DND-41 (cell line): Measurements from ENCODE around the gene ECE2.

Experiments used
- ATAC-seq: fragments of 200-7000 bp; cut with Tn5 transposase; 3 replicates; pipeline ENCODE4 v1.9.1; 2021; ENCODE audit warnings: low read depth; ENCODE audit not compliant: insufficient read depth
- DNase-seq: peaks from one replicate; pipeline ENCODE4 v3.0.0-alpha.2; 2020
- H2AFZ ChIP-seq: 2 replicates; pipeline ENCODE4 v1.6.0; 2012; ENCODE audit warnings: low read depth, low read length
- H3K27ac ChIP-seq: 2 replicates; pipeline ENCODE4 v1.5.1; 2012; ENCODE audit warnings: low read length, inconsistent platforms
- H3K27me3 ChIP-seq: fragments of 200-600 bp; sonication (generic); 2 replicates; pipeline ENCODE4 v1.6.0; 2012; ENCODE audit warnings: low read length, mild to moderate bottlenecking, inconsistent platforms; ENCODE audit not compliant: insufficient read depth, poor library complexity
- H3K36me3 ChIP-seq: 2 replicates; pipeline ENCODE4 v1.5.1; 2012; ENCODE audit warnings: low read length, inconsistent platforms; ENCODE audit not compliant: insufficient read depth
- H3K4me1 ChIP-seq: 2 replicates; pipeline ENCODE4 v1.5.1; 2012; ENCODE audit warnings: mild to moderate bottlenecking, low read length; ENCODE audit not compliant: insufficient read depth
- H3K4me2 ChIP-seq: 2 replicates; pipeline ENCODE4 v1.6.0; 2012; ENCODE audit warnings: mild to moderate bottlenecking, moderate library complexity, low read length, inconsistent platforms; ENCODE audit not compliant: insufficient read depth
- H3K4me3 ChIP-seq, 2 experiments: fragments of 200-600 bp in 1 of 2; shearing (Covaris generic) in 1 of 2; 2 replicates each; pipeline ENCODE4 v1.5.1; 2012 to 2016; ENCODE audit warnings: inconsistent platforms in 2 of 2, low read length in 2 of 2, mild to moderate bottlenecking in 2 of 2, low read depth in 1 of 2, moderate library complexity in 1 of 2
- H3K79me2 ChIP-seq: 2 replicates; pipeline ENCODE4 v1.6.0; 2012; ENCODE audit warnings: low read length, inconsistent platforms; ENCODE audit not compliant: insufficient read depth
- H3K9ac ChIP-seq: 2 replicates; pipeline ENCODE4 v1.6.0; 2012; ENCODE audit warnings: low read depth, mild to moderate bottlenecking, inconsistent platforms, low read length, moderate library complexity
- H3K9me3 ChIP-seq: 2 replicates; pipeline ENCODE4 v1.5.1; 2012; ENCODE audit warnings: low read length, moderate library complexity, mild to moderate bottlenecking, inconsistent platforms; ENCODE audit not compliant: insufficient read depth, severe bottlenecking
- H4K20me1 ChIP-seq: 2 replicates; pipeline ENCODE4 v1.6.0; 2012; ENCODE audit warnings: low read length; ENCODE audit not compliant: insufficient read depth
- CTCF ChIP-seq: IDR thresholded peaks from 2 replicates; pipeline ENCODE4 v1.5.1; 2012; ENCODE audit warnings: borderline replicate concordance, low read length, moderate library complexity, mild to moderate bottlenecking; ENCODE audit not compliant: poor library complexity, severe bottlenecking; ENCODE audit errors: extremely low read depth
- EZH2 ChIP-seq: IDR thresholded peaks from 3 replicates; pipeline ENCODE4 v1.6.1; 2012; ENCODE audit warnings: borderline replicate concordance, low read depth, mild to moderate bottlenecking, moderate library complexity, low read length, inconsistent platforms; ENCODE audit not compliant: severe bottlenecking

ECE2 gene

DNA sequence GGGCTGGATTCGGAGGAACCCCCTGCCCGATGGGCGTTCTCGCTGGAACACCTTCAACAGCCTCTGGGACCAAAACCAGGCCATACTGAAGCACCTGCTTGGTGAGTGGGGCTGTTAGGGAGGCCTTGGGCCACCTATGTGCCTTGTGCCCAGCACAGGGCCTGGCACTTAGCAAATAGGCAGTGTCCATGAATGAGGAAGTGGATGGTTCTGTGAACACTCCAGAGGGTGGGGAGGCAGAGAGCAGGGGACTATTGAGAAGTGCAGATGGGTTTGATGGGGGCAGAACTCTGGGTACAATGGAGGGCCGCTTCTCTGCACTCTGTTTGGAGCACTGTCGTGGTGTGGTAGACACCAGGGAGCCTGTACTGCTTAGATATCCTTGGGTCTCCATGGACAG lies 1.5 kb downstream of the ECE2 start:
- H3K9ac ChIP-seq = no peak overlapping the region
- no peaks in the 10 kb centered on the region for H3K36me3 ChIP-seq
- DNase-seq = no peak
- TF ChIP-seq CTCF (no peak), EZH2 (no peak)
- no peak for ATAC-seq
- no peak overlapping the region for H3K27ac ChIP-seq
- no peaks in the 10 kb centered on the region for H3K4me1 ChIP-seq
- H3K27me3 ChIP-seq = no peaks in the 10 kb centered on the region
- no peaks in the 10 kb centered on the region for H3K9me3 ChIP-seq
- no peak overlapping the region for H3K4me2 ChIP-seq
- H4K20me1 ChIP-seq = no peaks in the 10 kb centered on the region
- H3K4me3 ChIP-seq = no peak overlapping the region
- no peak overlapping the region for H2AFZ ChIP-seq
- no peaks in the 10 kb centered on the region for H3K79me2 ChIP-seq

- no peaks in the 10 kb centered on the region for H4K20me1 ChIP-seq
- no peak overlapping the region for H3K4me2 ChIP-seq
- H3K4me1 ChIP-seq = no peaks in the 10 kb centered on the region
- H3K27me3 ChIP-seq = no peaks in the 10 kb centered on the region
- no peak overlapping the region for H3K9ac ChIP-seq
- H3K9me3 ChIP-seq = no peaks in the 10 kb centered on the region
- H3K36me3 ChIP-seq = no peaks in the 10 kb centered on the region
- no peak for ATAC-seq
- no peak for TF ChIP-seq CTCF
- no peak for TF ChIP-seq EZH2
- no peak overlapping the region for H3K27ac ChIP-seq
- no peak for DNase-seq
- H3K4me3 ChIP-seq = no peak overlapping the region
- H2AFZ ChIP-seq = no peak overlapping the region
- no peaks in the 10 kb centered on the region for H3K79me2 ChIP-seq
Observed at GRCh38 chr3:184282941-184283340, 7.1 kb downstream of the ECE2 start.

GRCh38 chr3:184283681-184284080 lies 7.9 kb downstream of the ECE2 start:
- ATAC-seq (no peak), DNase-seq (no peak)
- Histone ChIP-seq H3K27me3 (no peaks in the 10 kb centered on the region), H3K4me2 (no peak overlapping the region), H3K36me3 (no peaks in the 10 kb centered on the region), H3K9me3 (no peaks in the 10 kb centered on the region), H3K4me1 (no peaks in the 10 kb centered on the region), H3K79me2 (no peaks in the 10 kb centered on the region), H3K4me3 (no peak overlapping the region), H3K9ac (no peak overlapping the region), H3K27ac (no peak overlapping the region), H4K20me1 (no peaks in the 10 kb centered on the region), H2AFZ (no peak overlapping the region)
- TF ChIP-seq EZH2 (no peak), CTCF (no peak)

GRCh38 chr3:184284696-184285095 lies 8.9 kb downstream of the ECE2 start:
- Histone ChIP-seq H3K36me3 (no peaks in the 10 kb centered on the region), H3K27me3 (no peaks in the 10 kb centered on the region), H3K4me3 (no peak overlapping the region), H3K4me2 (no peak overlapping the region), H4K20me1 (no peaks in the 10 kb centered on the region), H3K27ac (no peak overlapping the region), H3K79me2 (no peaks in the 10 kb centered on the region), H2AFZ (no peak overlapping the region), H3K4me1 (no peaks in the 10 kb centered on the region), H3K9ac (no peak overlapping the region), H3K9me3 (no peaks in the 10 kb centered on the region)
- TF ChIP-seq CTCF (peak; percentile 48), EZH2 (no peak)
- ATAC-seq = peak; percentile 44; the same call in 1 of the 3 replicates
- DNase-seq = peak; percentile 38
